Dermis microvascular lymphatic vessel endothelial cell (primary cell): ENCODE measurements around the gene NRL. TPM values are rescaled to one million over a fixed set of nuclear protein-coding genes. Genes with fewer than 3 reads are reported as not detected.

ENCODE experiments used
- DNase-seq, 2 donors: peaks; one replicate each; pipeline versions ENCODE4 v3.0.0 to v3.0.0-alpha.2; 2010; ENCODE audit warnings: low read depth in 2 of 2
- total RNA-seq: library from RNA; depleted of rRNA; stranded (reverse); fragments of >200 nt; gene quantifications from 2 replicates; pipeline ENCODE4 v1.2.1, GENCODE V29; 2014

NRL gene
- 1.4 and 1.8 TPM in 2 replicates for total RNA-seq

DNA sequence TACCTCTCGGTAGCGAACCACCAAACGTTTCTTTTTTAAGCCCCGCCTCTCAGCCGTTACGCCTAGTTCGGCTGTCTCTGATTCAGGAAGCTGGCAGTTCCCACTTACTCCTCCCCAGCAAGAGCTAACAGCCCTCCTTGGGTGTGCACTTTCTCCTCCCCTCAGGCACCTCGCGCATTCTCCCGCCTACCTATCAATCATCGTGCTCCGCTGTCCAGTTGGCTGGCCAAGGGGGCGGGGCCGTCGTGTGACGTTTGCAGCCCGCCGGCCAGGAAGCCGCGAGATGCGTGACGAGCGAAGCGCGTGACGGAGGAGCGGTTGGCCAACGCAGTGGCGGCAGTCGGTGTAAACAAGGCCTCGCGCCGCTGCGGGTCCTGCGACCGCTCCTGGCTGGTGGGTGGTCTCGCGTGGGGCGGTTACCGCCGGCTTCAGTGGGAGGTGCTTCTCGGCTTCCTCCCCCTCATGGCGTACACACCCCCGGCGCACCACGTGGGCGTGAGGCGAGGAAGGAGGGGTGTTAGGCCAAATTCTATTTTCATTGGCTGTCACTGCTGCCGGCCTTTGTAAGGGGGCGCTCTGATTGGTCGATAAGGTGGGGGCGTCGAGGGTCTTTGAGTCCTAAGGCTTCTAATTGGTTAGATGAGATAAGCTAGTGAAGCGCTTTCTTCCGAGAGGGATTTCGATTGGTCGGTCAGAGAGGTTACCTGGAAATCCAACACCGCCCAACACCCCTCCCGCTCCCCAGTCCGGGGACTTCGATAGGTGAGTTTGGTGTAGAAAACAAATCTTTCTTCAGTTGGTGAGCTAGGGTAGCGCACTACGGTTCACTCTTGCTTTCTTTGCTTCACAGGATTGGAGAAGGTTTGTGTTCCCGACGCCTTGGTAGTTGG lies at the start of gene NRL, which contains the start of gene DCAF11:
NRL (minus strand) TSS at position 418 of the 890 bp plus-strand sequence. CDS start 32,101 bp downstream, outside the sequence.
DCAF11 (plus strand) TSS at position 246 of the 890 bp plus-strand sequence. CDS start 818 bp downstream, outside the sequence.
- DNase-seq, result peak; percentile 99 to 100

DNA sequence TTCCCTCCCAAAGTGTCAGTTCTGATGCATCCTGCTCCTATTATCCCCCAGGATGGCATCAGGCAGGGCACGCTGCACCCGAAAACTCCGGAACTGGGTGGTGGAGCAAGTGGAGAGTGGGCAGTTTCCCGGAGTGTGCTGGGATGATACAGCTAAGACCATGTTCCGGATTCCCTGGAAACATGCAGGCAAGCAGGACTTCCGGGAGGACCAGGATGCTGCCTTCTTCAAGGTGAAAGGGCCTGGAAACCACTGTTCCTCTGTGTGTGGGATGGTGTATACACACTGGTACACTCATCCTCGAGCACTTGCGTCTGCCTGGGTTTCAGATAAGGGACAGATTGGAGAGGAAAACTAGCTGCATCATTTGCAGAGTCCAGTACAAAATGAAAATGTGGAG lies 47.3 kb upstream of the NRL start:
- DNase-seq, result no peak

DNA sequence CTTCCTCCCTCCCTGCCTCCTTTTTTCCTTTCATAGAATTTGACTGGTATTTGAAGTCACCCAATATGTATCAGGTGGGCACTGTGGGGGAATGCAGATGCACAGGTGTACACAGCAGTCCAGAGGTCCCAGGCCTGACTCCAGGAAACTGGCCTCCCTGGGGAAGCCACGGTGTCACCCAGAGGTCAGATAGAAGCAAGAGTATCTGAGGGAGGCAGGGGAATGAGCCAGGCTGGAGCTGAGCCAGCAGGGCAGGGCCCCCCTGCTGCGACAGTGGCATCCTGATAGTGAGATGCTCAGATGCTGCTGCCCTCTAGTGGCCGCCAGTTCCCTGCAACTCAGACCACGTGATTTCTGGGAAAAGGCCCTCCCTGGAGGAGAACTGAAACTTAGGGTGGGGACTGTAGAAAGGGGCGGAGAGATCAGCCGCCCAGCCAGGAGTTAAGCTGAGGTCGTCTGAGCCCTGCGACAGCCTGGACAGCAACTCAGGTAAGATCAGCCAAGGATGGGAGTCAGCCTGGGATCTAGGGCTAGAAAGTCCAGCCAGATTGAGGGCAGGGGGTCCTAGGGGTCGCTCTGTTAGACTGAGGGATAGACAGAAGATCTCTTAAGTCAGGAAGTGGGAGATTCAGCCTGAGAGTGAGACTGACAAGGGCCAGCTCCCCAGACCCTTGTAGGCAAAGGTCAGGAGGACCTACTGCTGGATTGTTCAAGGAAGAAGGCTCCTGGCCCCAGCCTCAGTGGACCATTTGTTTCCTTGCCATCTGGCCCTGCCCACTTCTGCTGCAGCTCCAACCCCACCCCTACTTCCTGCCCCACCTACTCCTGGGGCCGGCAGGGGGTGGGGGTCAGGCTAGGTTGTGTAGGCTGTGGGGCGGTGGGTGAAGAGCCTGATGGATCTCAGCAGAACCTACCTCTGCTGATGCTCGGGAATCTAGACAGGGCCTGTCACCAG lies 46.4 kb upstream of the NRL start, which contains the start of gene IRF9:
IRF9 (plus strand) TSS at position 416 of the 955 bp plus-strand sequence. CDS start 880 bp downstream, outside the sequence.
- DNase-seq, result peak; percentile 88 to 95

DNA sequence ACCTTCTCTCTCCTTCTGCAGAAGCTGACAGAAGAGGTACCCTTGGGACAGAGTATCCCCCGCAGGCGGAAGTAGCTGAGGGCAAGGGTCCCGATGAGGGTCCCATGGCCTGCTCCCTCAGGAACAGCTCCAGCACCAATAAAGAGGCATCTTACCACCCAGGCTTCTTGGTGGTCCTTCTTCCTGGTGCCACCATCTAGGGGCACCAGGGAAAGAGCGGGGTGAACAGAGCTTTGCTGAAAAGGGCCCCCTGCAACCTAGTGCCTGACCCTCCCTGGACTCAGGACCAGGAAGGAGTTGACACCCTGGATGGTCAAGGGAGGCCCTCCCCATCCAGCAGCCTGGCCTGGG lies 45.7 kb upstream of the NRL start:
- no peak for DNase-seq

DNA sequence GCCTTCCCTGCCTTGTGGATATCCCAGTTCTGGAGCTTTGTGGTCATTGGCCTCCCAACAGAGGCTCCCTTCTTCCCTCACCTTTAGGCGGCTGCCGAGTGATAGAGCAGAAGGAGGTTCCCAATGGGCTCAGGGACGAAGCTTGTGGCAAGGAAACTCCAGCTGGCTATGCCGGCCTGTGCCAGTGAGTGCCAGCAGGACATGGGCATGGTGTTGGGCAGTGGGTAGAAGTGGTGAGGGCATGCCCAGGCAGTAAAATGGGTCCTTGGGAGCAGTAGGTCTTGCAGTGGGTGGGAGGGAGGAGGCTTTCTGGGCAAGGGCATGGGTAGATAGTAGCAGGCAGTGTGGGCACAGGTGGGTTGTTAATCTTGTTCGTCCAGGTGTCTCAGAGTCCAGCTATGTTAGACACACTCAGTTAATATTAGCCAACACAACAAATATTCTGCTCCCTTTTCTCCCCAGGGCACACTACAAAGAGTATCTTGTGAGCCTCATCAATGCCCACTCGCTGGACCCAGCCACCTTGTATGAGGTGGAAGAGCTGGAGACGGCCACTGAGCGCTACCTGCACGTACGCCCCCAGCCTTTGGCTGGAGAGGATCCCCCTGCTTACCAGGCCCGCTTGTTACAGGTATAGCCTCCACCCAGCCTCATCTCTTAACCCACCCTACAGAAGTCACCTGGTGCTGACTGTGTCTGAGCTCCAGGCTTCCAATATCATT lies 45.2 kb upstream of the NRL start:
- DNase-seq, result no peak

DNA sequence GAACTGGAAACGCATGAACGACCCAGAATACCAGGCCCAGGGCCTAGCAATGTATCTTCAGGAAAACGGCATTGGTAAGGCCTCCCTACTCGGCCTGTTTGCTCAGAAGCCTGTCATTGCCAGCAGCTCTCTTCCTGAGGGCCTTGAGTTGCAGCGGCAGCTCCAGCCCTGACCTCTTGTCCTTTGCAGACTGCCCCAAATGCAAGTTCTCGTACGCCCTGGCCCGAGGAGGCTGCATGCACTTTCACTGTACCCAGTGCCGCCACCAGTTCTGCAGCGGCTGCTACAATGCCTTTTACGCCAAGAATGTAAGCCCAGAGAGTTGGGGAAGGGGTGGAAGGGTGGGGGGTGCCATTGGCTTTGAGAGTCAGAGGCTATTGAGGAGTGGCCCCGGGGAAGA lies 42.6 kb upstream of the NRL start:
- DNase-seq, result no peak

DNA sequence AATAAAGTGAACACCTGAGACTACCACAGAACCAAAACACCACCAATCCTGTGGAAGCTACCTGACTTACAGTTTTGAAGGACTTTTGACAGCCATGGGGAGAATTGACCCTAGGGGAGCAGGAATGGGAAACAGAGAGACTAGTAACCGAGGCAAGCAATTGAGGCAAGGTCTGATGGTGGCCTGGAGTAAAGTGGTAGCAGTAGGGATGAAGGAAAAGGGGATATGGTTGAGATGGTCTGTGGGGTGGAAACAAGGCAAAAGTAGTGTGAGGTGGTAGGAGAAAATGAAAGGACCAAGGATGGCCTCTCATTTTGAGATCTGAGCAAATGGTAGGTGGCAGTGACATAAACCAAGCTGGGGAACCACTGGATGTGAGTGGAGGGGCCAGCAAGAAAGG lies 42.1 kb upstream of the NRL start:
- no peak for DNase-seq

DNA sequence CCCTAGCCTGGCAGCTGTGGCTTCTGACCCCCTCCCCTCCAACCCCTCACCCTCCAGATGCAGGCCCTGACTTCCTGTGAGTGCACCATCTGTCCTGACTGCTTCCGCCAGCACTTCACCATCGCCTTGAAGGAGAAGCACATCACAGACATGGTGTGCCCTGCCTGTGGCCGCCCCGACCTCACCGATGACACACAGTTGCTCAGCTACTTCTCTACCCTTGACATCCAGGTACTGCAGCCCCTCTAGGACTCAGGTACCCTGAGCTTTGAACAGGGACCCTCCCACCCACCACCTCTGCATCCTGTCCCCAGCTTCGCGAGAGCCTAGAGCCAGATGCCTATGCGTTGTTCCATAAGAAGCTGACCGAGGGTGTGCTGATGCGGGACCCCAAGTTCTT lies 40.4 kb upstream of the NRL start:
- no peak for DNase-seq

DNA sequence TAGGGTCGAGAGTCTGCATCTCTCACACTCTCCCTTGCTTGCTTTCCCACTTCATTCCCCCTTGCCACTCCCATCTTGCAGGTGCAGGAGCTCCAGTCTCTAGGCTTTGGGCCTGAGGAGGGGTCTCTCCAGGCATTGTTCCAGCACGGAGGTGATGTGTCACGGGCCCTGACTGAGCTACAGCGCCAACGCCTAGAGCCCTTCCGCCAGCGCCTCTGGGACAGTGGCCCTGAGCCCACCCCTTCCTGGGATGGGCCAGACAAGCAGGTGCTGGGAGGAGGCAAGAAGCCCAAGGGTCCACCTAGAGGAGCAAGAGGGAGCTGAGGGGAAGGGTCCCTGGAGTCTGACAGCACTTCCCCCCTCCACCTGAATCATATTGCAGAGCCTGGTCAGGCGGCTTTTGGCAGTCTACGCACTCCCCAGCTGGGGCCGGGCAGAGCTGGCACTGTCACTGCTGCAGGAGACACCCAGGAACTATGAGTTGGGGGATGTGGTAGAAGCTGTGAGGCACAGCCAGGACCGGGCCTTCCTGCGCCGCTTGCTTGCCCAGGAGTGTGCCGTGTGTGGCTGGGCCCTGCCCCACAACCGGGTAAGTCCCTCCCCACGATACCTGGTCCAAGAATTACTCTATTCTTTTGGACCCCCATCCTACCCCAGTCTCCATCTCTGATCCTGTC lies 36.8 kb upstream of the NRL start:
- no peak for DNase-seq

DNA sequence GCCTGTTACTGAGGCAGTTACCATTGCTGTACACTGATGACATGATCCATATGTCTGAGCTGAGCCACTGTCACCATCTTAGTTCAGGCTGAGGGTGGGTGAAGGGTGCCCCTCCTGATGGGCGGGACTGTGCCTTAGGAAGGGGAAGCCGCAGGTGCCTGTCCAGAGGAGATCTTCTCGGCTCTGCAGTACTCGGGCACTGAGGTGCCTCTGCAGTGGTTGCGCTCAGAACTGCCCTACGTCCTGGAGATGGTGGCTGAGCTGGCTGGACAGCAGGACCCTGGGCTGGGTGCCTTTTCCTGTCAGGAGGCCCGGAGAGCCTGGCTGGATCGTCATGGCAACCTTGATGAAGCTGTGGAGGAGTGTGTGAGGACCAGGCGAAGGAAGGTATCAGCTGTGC lies 36.2 kb upstream of the NRL start:
- DNase-seq, result no peak

DNA sequence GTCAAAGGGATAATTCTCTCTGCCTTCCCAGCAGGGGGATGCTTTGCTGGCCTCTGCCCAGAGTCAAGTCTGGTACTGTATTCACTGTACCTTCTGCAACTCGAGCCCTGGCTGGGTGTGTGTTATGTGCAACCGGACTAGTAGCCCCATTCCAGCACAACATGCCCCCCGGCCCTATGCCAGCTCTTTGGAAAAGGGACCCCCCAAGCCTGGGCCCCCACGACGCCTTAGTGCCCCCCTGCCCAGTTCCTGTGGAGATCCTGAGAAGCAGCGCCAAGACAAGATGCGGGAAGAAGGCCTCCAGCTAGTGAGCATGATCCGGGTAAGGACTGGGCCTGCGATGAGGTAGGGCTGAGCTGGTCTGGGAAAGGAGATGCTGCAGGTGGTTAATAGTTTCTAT lies 35.8 kb upstream of the NRL start:
- no peak for DNase-seq

DNA sequence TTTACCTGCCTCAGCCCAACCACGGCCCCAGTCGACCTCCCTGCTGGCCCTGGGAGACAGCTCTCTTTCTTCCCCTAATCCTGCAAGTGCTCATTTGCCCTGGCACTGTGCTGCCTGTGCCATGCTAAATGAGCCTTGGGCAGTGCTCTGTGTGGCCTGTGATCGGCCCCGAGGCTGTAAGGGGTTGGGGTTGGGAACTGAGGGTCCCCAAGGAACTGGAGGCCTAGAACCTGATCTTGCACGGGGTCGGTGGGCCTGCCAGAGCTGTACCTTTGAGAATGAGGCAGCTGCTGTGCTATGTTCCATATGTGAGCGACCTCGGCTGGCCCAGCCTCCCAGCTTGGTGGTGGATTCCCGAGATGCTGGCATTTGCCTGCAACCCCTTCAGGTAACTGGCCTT lies 35.3 kb upstream of the NRL start:
- DNase-seq, result no peak

DNA sequence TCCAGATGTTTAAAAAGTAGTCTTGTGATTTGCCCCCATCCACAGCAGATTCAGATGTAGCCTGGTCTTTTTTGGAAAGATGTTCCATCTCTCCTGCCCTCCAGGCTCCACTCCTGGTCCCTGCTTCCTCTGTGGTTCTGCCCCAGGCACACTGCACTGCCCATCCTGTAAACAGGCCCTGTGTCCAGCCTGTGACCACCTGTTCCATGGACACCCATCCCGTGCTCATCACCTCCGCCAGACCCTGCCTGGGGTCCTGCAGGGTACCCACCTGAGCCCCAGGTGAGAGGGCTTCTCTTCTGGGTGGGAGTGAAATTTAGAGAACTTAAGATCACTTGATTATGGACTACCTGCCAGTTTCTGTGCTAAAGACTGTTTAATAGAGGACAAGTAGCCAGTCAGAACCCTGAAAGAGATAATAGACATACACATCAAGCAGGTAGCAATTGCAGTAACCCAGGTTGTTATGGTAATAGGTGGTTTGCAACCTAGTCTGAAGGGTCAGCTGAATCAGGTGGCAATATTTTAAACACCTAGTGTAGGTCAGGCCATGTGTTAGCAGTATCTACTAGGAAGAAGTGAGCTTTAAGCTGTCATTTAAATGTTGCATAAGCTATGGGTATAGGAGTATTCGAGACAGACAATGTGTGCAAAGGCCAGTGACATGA lies 34.7 kb upstream of the NRL start:
- no peak for DNase-seq

DNA sequence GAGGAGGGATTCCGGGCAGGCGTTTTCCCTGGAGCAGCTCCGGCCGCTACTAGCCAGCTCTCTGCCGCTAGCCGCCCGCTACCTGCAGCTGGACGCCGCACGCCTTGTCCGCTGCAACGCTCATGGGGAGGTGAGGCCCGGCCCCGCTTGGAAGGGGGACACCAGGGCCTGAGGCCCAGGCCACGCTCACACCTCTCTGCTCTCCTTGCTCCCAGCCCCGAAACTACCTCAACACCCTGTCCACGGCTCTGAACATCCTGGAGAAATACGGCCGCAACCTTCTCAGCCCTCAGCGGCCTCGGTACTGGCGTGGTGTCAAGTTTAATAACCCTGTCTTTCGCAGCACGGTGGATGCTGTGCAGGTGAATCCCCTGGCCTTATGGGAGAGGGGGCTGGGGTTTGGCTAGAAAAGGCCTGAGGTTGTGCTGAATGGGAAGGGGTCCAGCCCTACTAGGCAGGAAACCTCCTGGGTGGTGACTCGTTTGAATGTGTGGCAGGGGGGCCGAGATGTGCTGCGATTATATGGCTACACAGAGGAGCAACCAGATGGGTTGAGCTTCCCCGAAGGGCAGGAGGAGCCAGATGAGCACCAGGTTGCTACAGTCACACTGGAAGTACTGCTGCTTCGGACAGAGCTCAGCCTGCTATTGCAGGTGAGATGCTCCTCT lies 33.1 kb upstream of the NRL start:
- DNase-seq, result no peak

DNA sequence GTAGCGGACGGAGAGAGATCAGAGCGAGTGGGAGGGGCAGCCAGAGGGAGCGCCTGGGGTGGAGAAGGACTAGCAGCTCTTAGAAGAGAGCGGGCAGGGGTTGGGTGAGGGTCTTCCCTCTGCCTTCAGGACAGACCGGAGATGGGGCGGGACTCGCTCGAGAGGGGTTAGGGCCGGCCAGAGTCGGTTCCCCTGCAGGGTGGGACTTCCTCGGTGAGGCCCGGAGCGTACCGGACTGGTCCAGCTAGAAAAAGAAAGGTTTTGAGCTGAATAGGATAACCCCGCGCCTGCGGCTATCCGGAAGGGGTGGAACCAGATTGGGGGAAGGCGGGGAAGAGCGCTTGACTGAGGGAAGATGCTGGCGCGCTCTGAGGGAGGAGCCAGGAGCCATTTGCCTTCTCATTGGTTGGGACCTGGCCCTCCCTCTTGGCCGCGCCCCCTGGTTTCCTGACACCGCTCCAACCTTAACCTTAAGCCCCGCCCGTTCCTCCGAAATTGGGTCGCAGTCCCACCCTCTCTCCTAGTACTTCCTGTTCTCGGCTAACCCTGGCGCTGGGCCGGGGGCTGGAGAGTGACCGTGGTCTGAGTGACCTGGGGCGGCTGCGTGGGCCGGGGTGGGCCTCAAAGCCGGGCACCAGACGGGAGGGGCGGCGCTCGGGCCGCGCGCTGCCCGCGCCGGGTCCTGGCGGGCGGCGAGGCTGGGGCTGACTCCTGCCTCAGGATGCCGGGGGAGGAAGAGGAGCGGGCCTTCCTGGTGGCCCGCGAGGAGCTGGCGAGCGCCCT lies 32.4 kb upstream of the NRL start, which contains the start of gene RNF31:
RNF31 (plus strand) TSS at position 521 of the 783 bp plus-strand sequence; CDS start at position 722, 201 bp downstream.
- peak; percentile 92 to 99 for DNase-seq

DNA sequence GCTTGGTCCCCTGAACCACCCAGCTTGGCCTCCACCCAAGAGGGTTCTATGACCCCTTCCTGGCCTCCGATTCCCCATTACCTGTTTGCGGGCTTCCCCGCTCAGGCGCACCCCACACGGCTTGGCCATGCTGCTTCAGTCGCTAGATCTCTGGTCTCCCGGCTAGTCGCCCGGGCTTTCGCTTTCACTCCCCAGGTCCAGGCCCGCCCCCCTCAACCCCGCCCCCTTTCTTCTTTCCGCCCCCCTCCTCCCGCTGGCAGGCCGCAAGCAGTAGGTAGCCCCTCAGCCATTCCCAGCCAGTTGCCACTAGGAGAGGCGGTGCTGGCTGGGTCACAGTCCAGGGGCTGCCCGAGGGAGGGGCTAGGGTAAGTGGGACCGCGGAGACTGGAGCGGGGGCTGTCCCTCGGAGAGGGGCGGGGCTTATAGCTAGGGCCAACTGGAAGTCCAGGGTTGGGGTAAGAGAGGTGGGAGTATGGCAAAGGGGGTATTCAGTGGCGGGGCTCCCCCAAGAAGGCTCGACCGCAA lies 31.8 kb upstream of the NRL start, which contains the start of gene PSME2:
PSME2 (minus strand) TSS at position 158 of the 525 bp plus-strand sequence; CDS start at position 129, 29 bp downstream.
- DNase-seq, result peak; percentile 92 to 99

DNA sequence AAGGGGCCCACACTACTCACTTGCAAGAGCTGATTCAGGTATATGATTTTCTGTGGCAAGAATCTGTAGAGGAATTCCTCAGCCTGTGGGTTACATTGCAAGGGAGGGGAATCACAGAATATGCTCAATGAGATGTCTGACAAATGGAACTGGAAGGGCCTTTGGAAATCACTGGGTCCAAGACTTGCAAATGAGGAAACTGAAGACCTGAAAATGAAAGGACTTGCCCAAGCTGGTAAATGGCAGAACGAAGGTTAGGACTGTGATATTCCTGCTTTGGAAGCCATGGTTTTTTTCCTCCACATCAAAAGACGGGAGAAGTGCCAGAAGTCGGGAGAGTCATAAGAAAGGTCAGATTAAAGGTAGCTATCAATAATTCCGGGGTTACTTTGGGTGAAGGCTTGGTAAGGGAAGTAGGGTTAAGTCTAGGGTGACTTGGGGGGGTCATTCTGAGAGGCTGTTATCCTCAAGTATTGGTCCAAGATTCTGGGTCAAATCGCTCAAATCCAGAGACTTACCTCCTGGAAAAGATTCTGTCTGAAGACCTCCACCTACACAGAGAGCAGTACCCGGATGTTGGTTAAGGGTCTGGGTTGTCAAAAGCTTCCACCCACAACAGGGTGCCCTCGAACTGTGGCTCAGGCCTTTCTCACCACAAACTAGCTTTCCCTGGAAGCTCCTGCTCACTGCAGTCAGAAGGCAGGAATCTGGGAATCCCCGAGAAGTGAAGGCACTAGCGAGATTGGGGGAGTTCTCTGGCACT lies 31.1 kb upstream of the NRL start:
- no peak for DNase-seq

DNA sequence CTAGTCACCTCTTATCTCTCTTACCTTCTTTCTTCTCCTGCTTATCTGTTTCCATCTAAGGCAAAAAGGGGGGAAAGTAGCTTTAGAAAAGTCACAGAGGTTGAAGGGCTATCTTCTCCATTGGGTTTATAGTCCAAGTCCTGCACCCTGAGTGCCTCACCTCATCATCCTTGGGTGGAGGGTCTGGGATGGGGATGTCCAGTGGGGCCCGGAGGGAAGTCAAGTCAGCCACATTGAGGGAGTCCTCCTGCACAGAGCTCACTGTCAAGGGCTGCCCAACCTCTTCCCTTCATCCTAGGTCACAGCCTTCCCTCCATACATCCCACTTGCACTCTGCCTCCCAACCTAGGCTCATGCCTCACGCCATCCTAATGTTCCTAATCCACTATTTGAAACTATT lies 30.5 kb upstream of the NRL start:
- no peak for DNase-seq
